ENCODE results near the gene SH2D6. TPM values are rescaled to one million over a fixed set of nuclear protein-coding genes. Genes with fewer than 3 reads are reported as not detected.
"Not testable (repeated sequence)": the region's sequence is repeated elsewhere in the genome, so short reads cannot be mapped to it uniquely, and the experiment has no call there.

SH2D6 gene
- total RNA-seq (2014; rRNA removed; shearing (Covaris generic)) = 0.40 and 0.66 TPM in 2 replicates
- not detected in 2 replicates for polyA plus RNA-seq (2015; cell fraction: cytosol; rRNA removed)
- 1.8 and 3.9 TPM in 2 replicates for polyA plus RNA-seq (2015; cell fraction: nucleus; rRNA removed)

- DNase-seq (ENCODE audit: low read depth, low spot score) = peak; percentile 88
- in situ Hi-C loops (cut with HindIII; ENCODE audit: low pct_unique_long_range_greater_than_20kb, low sequenced_read_pairs) = no loop called here
Observed at GRCh38 chr2:85418132-85419008, at the start of gene SH2D6. Gene SH2D6, plus strand, starts transcription at chr2:85418714. Its CDS starts 10,752 bp downstream, at chr2:85429466.

DNA sequence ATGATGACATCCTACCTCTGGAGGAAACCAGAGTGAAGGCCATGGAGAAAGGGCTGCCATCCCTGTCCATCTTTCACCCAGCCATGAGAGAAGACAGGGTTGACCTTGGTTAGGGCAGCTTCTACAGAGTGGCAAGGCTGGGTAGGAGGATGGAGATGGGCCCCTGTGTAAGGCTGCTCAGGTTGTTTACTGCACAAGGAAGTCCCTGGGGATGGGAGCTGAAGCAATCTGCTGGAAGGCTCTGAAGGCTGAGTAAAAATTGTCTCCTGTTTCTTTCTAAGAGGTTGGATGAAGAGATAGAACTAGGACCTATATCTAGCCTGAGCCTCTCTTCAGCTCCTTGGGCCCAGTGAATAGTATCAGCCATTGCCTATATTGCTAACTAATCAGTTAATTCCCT lies 49.6 kb upstream of the SH2D6 start:
- in situ Hi-C loops (cut with HindIII; ENCODE audit: low pct_unique_long_range_greater_than_20kb, low sequenced_read_pairs) = no loop called here

GRCh38 chr2:85369500-85369899 lies 49.0 kb upstream of the SH2D6 start:
- in situ Hi-C loops (cut with HindIII; ENCODE audit: low pct_unique_long_range_greater_than_20kb, low sequenced_read_pairs) = no loop called here

More for the DNA sequence above, 49.6 kb upstream of the SH2D6 start:
- DNase-seq (ENCODE audit: low read depth, low spot score) = no peak

DNA sequence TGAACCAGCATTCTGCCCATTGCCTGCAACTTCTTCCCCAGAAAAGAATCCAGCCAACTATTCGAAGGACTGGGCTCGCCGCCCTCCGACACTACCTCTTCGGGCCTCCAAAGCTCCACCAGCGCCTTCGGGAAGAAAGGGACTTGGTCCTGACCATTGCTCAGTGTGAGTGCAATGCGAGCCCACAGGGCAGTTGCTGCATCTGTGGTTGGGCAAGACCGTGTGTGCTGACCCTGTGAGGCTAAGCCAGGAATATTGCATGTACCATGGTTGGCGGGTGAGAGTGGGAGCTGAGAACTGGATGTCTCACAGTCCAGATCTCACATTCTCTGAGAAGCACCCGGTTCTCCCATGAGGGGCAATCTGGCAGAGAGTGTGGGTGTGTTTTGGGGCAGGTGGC lies 47.5 kb upstream of the SH2D6 start:
- in situ Hi-C loops (cut with HindIII; ENCODE audit: low pct_unique_long_range_greater_than_20kb, low sequenced_read_pairs) = no loop called here
- DNase-seq (ENCODE audit: low read depth, low spot score) = no peak

More at GRCh38 chr2:85369500-85369899, 49.0 kb upstream of the SH2D6 start:
- DNase-seq (ENCODE audit: low read depth, low spot score) = no peak

GRCh38 chr2:85376291-85377065 lies 42.0 kb upstream of the SH2D6 start:
- in situ Hi-C loops (cut with HindIII; ENCODE audit: low pct_unique_long_range_greater_than_20kb, low sequenced_read_pairs) = no loop called here
- DNase-seq (ENCODE audit: low read depth, low spot score) = no peak

DNA sequence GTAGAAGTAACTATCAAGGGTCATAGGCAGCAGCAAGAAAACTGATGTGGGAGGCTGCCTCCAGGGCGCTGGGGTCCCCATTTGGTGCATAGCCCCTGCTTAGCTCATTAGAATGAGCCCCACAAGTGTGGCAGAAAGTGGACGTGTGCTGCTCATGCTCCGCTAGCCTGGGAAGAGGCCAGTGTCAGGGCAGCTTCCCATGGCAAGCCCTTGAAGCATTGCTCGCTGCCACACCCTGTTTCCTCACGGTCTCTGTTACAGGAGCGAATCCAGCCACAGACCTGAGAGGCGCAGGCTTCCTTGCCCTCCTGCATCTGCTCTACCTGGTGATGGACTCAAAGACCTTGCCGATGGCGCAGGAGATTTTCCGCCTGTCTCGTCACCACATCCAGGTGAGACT lies 41.4 kb upstream of the SH2D6 start:
- in situ Hi-C loops (cut with HindIII; ENCODE audit: low pct_unique_long_range_greater_than_20kb, low sequenced_read_pairs) = no loop called here
- no peak for DNase-seq (ENCODE audit: low read depth, low spot score)

DNA sequence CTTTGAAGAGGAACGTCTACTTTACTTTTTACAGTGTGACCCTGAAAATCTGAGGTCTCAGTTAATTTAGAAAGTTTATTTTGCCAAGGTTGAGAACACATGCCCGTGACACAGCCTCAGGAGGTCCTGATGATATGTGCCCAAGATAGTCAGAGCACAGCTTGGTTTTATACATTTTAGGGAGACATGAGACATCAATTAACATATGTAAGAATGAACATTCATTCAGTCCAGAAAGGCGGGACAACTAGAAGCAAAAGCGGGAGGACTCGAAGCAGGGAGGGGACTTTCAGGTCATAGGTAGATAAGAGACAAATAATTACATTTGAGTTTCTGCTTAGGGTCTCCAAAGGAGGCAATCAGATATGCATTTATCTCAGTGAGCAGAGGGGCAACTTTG lies 40.3 kb upstream of the SH2D6 start:
- in situ Hi-C loops (cut with HindIII; ENCODE audit: low pct_unique_long_range_greater_than_20kb, low sequenced_read_pairs) = no loop called here

DNA sequence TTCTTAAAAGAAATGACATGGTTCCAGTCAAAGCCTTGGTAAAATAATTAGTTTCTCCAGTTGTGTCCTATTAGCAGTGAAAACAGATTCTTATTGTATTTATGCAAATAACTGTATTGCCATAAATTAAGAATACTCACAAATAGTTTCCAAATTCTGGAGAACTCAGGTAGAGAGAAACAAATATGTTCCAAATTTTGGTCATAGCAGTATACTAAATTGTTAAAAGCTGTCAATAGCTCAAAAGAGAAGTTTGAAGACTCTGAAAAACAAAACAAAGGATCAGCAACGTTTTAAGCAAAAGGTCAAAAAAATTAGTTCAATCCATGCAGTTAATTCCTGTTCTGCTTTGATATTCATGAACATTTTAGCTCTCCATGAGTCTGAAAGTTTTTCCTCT lies 38.5 kb upstream of the SH2D6 start:
- DNase-seq (ENCODE audit: low read depth, low spot score) = no peak
- in situ Hi-C loops (cut with HindIII; ENCODE audit: low pct_unique_long_range_greater_than_20kb, low sequenced_read_pairs) = no loop called here

More for the DNA sequence above, 40.3 kb upstream of the SH2D6 start:
- DNase-seq (ENCODE audit: low read depth, low spot score) = no peak

DNA sequence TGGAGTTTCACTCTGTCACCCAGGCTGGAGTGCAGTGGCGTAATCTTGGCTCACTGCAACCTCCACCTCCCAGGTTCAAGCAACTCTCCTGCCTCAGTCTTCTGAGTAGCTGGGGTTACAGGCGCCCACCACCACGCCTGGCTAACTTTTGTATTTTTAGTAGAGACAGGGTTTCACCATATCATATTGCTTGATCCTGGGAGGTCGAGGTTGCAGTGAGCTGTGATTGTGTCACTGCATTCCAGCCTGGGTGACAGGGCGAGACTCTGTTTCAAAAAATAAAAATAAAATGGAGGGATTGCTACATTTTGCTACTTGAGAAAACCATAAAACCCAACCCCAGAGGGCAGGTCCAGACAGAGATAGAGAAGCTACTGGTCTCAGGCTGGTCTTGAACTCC lies 35.4 kb upstream of the SH2D6 start:
- in situ Hi-C loops (cut with HindIII; ENCODE audit: low pct_unique_long_range_greater_than_20kb, low sequenced_read_pairs); DNase-seq (ENCODE audit: low read depth, low spot score): not testable (repeated sequence)

DNA sequence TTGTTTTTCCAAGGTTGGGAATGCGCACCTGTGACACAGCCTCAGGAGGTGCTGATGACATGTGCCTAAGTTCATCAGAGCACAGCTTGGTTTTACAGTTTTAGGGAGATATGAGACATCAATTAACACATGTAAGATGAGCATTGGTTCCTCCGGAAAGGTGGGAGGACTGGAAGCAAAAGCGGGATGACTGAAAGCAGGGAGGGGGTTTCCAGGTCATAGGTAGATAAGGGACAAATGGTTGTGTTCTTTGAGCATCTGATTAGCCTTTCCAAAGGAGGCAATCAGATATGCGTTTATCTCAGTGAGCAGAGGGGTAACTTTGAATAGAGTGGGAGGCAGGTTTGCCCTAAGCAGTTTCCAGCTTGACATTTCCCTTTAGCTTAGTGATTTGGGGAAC lies 34.7 kb upstream of the SH2D6 start:
- in situ Hi-C loops (cut with HindIII; ENCODE audit: low pct_unique_long_range_greater_than_20kb, low sequenced_read_pairs) = no loop called here
- DNase-seq (ENCODE audit: low read depth, low spot score) = no peak

DNA sequence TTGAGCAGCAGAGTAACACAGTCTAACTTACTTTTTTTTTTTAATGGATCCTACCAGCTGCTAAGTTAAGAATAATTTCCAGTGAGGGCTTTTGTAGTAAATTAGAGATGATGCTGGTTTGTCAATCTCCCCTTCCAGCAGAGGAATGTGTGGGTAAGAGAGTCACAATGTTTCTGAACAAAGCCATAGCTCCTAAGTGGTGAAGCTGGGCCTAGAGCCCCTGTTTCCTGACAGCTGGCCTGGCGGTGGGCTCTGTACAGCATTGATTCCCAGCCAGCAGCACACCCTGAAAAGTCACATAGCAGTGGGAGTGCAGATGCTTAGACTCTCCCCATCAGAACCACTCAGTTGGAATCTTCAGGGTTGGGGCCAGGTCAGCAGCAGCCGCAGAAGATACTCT lies 32.8 kb upstream of the SH2D6 start:
- in situ Hi-C loops (cut with HindIII; ENCODE audit: low pct_unique_long_range_greater_than_20kb, low sequenced_read_pairs) = no loop called here

DNA sequence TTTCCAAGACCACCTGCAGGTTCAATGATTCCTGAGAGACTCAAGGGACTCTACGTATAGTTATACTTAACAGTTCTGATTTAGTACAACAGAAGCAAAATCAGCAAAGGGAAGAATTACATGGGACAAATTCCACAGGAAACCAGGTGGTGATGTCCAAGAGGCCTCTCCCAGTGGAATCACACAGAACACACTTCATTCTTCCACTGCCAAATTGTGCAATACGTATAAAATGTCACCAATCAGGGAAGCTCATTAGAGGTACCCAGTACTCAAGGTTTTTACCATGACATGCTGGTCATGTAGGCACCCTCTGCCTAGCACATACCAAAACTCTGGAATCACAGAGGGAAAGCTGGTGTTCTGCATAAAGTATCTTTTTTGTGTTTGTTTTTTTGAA lies 30.8 kb upstream of the SH2D6 start:
- DNase-seq (ENCODE audit: low read depth, low spot score) = no peak
- in situ Hi-C loops (cut with HindIII; ENCODE audit: low pct_unique_long_range_greater_than_20kb, low sequenced_read_pairs) = no loop called here

More for the DNA sequence above, 32.8 kb upstream of the SH2D6 start:
- no peak for DNase-seq (ENCODE audit: low read depth, low spot score)

GRCh38 chr2:85388878-85389538 lies 29.5 kb upstream of the SH2D6 start:
- DNase-seq (ENCODE audit: low read depth, low spot score) = no peak
- in situ Hi-C loops (cut with HindIII; ENCODE audit: low pct_unique_long_range_greater_than_20kb, low sequenced_read_pairs) = no loop called here

DNA sequence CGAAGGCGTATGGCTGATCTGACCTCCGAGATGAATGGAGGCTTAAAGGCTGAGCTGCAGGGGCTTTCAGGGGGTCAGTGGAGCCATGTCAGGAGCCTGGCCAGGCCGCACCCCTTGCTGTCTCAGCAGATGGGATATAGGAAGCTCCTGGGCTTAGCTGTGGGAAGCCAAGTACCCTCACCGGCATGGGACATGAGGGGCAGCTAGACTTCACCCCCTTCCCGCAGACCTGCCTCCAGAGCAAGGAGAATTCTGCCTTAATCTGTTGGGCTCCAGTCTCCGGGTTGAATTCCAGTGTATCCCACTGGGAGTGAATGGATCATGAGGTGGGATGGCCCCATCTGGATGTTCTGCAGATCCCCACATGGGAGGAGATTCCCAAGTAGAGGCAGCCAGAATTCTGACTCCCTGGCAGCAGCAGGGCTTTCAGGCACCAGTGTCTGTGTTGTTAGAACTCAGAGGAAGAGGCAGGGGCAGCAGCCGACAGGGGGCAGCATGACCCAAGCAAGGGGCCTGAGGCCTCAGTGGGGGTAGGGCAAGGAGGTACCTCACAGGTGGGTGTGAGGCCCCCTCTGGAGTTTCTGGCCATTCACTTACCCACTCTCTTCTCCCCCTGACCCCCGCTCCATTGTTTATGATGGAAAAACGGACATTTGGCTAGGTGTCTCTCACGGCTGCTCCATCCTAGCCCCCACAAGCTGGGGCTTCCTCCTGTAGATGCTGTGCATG lies 27.4 kb upstream of the SH2D6 start:
- in situ Hi-C loops (cut with HindIII; ENCODE audit: low pct_unique_long_range_greater_than_20kb, low sequenced_read_pairs) = no loop called here
- DNase-seq (ENCODE audit: low read depth, low spot score) = peak; percentile 82

DNA sequence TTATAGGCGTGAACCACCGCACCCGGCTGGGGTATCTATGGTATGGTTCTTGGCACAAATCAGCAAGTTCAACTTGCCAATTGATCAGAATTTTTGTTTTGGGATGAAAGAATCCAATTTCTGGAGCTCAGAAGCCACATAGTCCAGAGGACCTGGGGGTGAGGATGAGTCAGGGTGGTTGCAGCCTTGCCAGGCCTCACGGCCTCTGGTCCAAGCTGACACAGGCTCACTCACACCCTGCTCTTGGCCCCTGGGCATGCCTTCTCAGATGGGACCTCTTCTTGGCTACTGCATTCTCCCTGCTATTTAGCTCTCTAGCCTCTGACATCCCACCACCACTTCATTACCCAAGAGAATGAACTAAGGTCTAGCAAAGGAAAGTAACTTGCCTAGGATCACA lies 24.7 kb upstream of the SH2D6 start:
- in situ Hi-C loops (cut with HindIII; ENCODE audit: low pct_unique_long_range_greater_than_20kb, low sequenced_read_pairs) = no loop called here
- DNase-seq (ENCODE audit: low read depth, low spot score) = no peak

DNA sequence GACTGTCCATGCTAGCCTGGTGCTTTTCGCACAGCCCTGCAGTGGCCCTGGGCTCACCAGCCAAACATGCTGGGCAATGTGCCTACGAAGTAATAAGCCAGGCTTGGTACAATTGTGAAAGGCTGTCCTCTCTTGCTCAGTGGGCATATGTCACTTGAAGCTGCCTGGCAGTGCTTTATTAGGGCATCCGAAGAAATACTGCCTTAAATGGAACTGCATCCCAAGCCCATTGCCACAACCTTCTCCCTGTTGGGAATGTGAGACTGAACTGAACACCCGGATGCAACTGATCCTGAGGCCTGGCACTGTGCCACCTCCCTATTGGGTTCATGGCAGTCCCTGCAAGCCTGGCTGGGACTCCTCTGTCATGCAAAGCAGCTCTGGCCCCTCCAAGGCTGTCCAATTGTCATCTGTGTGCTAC lies 24.2 kb upstream of the SH2D6 start:
- no peak for DNase-seq (ENCODE audit: low read depth, low spot score)
- in situ Hi-C loops (cut with HindIII; ENCODE audit: low pct_unique_long_range_greater_than_20kb, low sequenced_read_pairs) = no loop called here

DNA sequence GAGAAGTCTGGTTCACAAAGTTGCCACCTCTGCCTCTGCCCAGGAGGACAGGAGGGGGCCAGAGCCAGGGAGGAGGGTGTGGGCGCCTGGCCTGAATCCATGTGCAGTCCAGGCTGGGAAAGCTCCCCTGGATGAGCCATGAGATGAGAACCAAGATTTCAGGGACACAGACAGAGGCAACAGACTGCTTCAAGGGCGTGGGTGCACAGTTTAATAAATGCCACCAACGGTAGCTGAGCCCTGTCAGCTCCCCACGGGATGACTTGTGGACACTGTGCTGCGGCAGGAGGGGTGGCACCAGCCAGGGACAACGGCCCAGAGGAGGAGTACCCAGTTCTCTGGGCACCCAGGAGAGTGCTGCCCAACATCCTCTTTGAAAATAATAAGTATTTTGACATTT lies 23.5 kb upstream of the SH2D6 start:
- in situ Hi-C loops (cut with HindIII; ENCODE audit: low pct_unique_long_range_greater_than_20kb, low sequenced_read_pairs) = no loop called here

More for the DNA sequence above, 23.5 kb upstream of the SH2D6 start:
- DNase-seq (ENCODE audit: low read depth, low spot score) = no peak

Data from SK-MEL-5 (cell line).